ENCODE results near the gene CERS6.

- no peak for TF ChIP-seq EZH2phosphoT487 (IDR thresholded peaks at IDR 0.05; ENCODE audit: insufficient read depth, low read depth)
- TF ChIP-seq EZH2 (IDR thresholded peaks at IDR 0.05; ENCODE audit: insufficient read depth, poor library complexity, severe bottlenecking) = no peak
Observed at GRCh38 chr2:168611896-168612650, 156.0 kb downstream of the CERS6 start.
